ENCODE results near the gene MET. TPM values are rescaled to one million over a fixed set of nuclear protein-coding genes. Genes with fewer than 3 reads are reported as not detected.

MET gene
- total and polyA plus RNA-seq, 2 of the 13 experiments (the other 11 are each of a cell fraction or from before 2014, with no cell fraction given): 21.8 to 31.5 TPM

DNA sequence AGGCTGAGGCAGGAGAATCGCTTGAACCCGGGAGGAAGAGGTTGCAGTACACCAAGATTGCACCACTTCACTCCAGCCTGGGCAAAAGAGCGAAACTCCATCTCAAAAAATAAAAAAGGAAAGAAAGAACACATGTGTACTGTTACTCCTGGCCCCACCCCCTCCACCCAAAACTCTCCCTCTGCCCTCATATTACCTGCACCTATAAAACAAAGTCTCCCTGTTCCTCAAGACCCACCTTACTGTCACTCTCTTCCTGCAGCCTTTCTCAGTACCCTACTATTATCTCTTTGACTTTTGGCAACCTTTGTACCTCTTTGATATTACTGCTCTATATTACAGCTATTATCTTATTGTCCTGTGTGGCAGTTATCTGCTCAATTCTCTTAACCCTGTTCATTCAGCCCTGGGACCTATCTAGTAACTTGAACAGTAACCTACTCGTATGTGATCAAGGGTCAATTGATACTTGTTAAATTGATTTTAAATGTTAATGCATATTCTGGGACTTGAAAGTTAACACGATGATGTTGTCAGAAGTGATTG lies 121.9 kb downstream of the MET start (continued):
- TF ChIP-seq, protein P1, sequence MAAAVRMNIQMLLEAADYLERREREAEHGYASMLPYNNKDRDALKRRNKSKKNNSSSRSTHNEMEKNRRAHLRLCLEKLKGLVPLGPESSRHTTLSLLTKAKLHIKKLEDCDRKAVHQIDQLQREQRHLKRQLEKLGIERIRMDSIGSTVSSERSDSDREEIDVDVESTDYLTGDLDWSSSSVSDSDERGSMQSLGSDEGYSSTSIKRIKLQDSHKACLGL (CRISPR knock-in tag; IDR thresholded peaks at IDR 0.05): no peak
- TF ChIP-seq, protein P2, sequence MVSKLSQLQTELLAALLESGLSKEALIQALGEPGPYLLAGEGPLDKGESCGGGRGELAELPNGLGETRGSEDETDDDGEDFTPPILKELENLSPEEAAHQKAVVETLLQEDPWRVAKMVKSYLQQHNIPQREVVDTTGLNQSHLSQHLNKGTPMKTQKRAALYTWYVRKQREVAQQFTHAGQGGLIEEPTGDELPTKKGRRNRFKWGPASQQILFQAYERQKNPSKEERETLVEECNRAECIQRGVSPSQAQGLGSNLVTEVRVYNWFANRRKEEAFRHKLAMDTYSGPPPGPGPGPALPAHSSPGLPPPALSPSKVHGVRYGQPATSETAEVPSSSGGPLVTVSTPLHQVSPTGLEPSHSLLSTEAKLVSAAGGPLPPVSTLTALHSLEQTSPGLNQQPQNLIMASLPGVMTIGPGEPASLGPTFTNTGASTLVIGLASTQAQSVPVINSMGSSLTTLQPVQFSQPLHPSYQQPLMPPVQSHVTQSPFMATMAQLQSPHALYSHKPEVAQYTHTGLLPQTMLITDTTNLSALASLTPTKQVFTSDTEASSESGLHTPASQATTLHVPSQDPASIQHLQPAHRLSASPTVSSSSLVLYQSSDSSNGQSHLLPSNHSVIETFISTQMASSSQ (IDR thresholded peaks at IDR 0.05; ENCODE audit: low read depth): no peak
- TF ChIP-seq, protein P2 (CRISPR knock-in tag; IDR thresholded peaks at IDR 0.05; ENCODE audit: borderline replicate concordance): no peak
- TF ChIP-seq, protein P3, sequence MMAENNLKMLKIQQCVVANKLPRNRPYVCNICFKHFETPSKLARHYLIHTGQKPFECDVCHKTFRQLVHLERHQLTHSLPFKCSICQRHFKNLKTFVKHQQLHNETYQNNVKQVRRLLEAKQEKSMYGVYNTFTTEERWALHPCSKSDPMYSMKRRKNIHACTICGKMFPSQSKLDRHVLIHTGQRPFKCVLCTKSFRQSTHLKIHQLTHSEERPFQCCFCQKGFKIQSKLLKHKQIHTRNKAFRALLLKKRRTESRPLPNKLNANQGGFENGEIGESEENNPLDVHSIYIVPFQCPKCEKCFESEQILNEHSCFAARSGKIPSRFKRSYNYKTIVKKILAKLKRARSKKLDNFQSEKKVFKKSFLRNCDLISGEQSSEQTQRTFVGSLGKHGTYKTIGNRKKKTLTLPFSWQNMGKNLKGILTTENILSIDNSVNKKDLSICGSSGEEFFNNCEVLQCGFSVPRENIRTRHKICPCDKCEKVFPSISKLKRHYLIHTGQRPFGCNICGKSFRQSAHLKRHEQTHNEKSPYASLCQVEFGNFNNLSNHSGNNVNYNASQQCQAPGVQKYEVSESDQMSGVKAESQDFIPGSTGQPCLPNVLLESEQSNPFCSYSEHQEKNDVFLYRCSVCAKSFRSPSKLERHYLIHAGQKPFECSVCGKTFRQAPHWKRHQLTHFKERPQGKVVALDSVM (CRISPR knock-in tag; IDR thresholded peaks at IDR 0.05): no peak
- TF ChIP-seq MZF1 (CRISPR knock-in tag; IDR thresholded peaks at IDR 0.05; ENCODE audit: borderline replicate concordance): no peak
- TF ChIP-seq, protein P4, sequence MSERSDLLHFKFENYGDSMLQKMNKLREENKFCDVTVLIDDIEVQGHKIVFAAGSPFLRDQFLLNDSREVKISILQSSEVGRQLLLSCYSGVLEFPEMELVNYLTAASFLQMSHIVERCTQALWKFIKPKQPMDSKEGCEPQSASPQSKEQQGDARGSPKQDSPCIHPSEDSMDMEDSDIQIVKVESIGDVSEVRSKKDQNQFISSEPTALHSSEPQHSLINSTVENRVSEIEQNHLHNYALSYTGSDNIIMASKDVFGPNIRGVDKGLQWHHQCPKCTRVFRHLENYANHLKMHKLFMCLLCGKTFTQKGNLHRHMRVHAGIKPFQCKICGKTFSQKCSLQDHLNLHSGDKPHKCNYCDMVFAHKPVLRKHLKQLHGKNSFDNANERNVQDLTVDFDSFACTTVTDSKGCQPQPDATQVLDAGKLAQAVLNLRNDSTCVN (CRISPR knock-in tag; IDR thresholded peaks at IDR 0.05; ENCODE audit: borderline replicate concordance): no peak

Measured in HepG2 (cell line).